SK-N-SH (cell line): ENCODE results near the gene KLHL22. TPM values are rescaled to one million over a fixed set of nuclear protein-coding genes. Genes with fewer than 3 reads are reported as not detected.

ENCODE experiments used
- CTCF ChIA-PET: fragments of 300-600, 350-600 bp; formaldehyde crosslinking; extraction: SDS; loops from one replicate; lab custom pipeline; 2021; lab: Yijun Ruan, JAX
- POLR2A ChIA-PET: fragments of 350-600 bp; sonication (Branson Sonifier 250); formaldehyde crosslinking; extraction: SDS; loops from one replicate; lab custom pipeline; 2020; ENCODE audit warnings: antibody characterized with exemption, inconsistent platforms; lab: Yijun Ruan, JAX
- DNase-seq: peaks from one replicate; pipeline ENCODE4 v3.0.0; 2012
- H2AFZ ChIP-seq: fragments of 200-600 bp; sonication (generic); 2 replicates; pipeline ENCODE4 v1.8.1; 2016; ENCODE audit warnings: antibody characterized with exemption, mild to moderate bottlenecking, low read depth
- H3F3A ChIP-seq: fragments of 200-600 bp; sonication (generic); replicated peaks from 2 replicates; pipeline ENCODE3; 2016; ENCODE audit warnings: antibody characterized with exemption, mild to moderate bottlenecking; ENCODE audit not compliant: insufficient read depth
- H3K27ac ChIP-seq, 2 experiments: fragments of 200-500 bp in 1 of 2; fragments of 200-600 bp in 1 of 2; sonication (Bioruptor generic) in 1 of 2; sonication (generic), shearing (Covaris generic) in 1 of 2; 2 replicates each; pipeline versions ENCODE4 v1.5.1 to v1.6.1; 2014 to 2016; ENCODE audit warnings: low read depth in 2 of 2, inconsistent platforms in 1 of 2, low read length in 1 of 2, mild to moderate bottlenecking in 1 of 2, mixed read lengths in 1 of 2
- H3K27me3 ChIP-seq: fragments of 200-600 bp; sonication (generic), shearing (Covaris generic); 2 replicates; pipeline ENCODE4 v1.6.1; 2016; ENCODE audit warnings: mixed run types; ENCODE audit not compliant: insufficient read depth
- H3K36me3 ChIP-seq, 2 experiments: fragments of 200-500 bp in 1 of 2; fragments of 200-600 bp in 1 of 2; sonication (Bioruptor generic) in 1 of 2; sonication (generic) in 1 of 2; replicated peaks in 1 of 2; 2 replicates each; pipeline versions ENCODE3 to v1.5.1; 2014 to 2016; ENCODE audit warnings: low read length in 1 of 2, mild to moderate bottlenecking in 1 of 2; ENCODE audit not compliant: insufficient read depth in 2 of 2, control insufficient read depth in 1 of 2
- H3K4me1 ChIP-seq, 2 experiments: fragments of 200-500 bp in 1 of 2; fragments of 200-600 bp in 1 of 2; sonication (Bioruptor generic) in 1 of 2; sonication (generic), shearing (Covaris generic) in 1 of 2; 2 replicates each; pipeline versions ENCODE4 v1.5.1 to v1.6.1; 2014 to 2016; ENCODE audit warnings: low read depth in 1 of 2, low read length in 1 of 2, mixed run types in 1 of 2; ENCODE audit not compliant: insufficient read depth in 2 of 2, control insufficient read depth in 1 of 2
- H3K4me2 ChIP-seq: fragments of 200-600 bp; sonication (generic), shearing (Covaris generic); 2 replicates; pipeline ENCODE4 v1.6.1; 2017; ENCODE audit warnings: mixed run types
- H3K4me3 ChIP-seq, 2 experiments: fragments of 200-500 bp in 1 of 2; fragments of 200-600 bp in 1 of 2; sonication (Bioruptor generic) in 1 of 2; sonication (generic), shearing (Covaris generic) in 1 of 2; 2 replicates each; pipeline versions ENCODE4 v1.5.1 to v1.8.1; 2014 to 2016; ENCODE audit warnings: low read depth in 2 of 2, inconsistent platforms in 1 of 2, low read length in 1 of 2, mild to moderate bottlenecking in 1 of 2, mixed read lengths in 1 of 2, moderate library complexity in 1 of 2
- H3K79me2 ChIP-seq: fragments of 200-600 bp; sonication (generic); 2 replicates; pipeline ENCODE4 v1.8.1; 2017; ENCODE audit warnings: mild to moderate bottlenecking; ENCODE audit not compliant: insufficient read depth
- H3K9ac ChIP-seq: fragments of 200-600 bp; sonication (generic); 2 replicates; pipeline ENCODE4 v1.6.1; 2017; ENCODE audit warnings: mixed run types
- H3K9me2 ChIP-seq: fragments of 200-600 bp; sonication (generic); 2 replicates; pipeline ENCODE4 v1.6.1; 2017; ENCODE audit warnings: mixed run types
- H3K9me3 ChIP-seq: fragments of 200-600 bp; sonication (generic); 2 replicates; pipeline ENCODE4 v1.6.1; 2017; ENCODE audit warnings: mixed run types, mild to moderate bottlenecking, moderate library complexity
- H4K20me1 ChIP-seq: fragments of 200-600 bp; sonication (generic); 2 replicates; pipeline ENCODE4 v1.6.1; 2017; ENCODE audit warnings: mild to moderate bottlenecking, mixed run types; ENCODE audit not compliant: insufficient read depth
- CHD2 ChIP-seq: fragments of 150-350 bp; IDR thresholded peaks from 2 replicates; pipeline ENCODE4 v1.6.1; 2018; ENCODE audit warnings: low read length; ENCODE audit not compliant: partially characterized antibody
- EP300 ChIP-seq, 2 experiments: IDR thresholded peaks; 2 replicates each; pipeline versions ENCODE4 v1.4.0 to v1.6.1; 2012; ENCODE audit warnings: borderline replicate concordance in 1 of 2, low read depth in 1 of 2, low read length in 1 of 2
- FOSL2 ChIP-seq: IDR thresholded peaks from 2 replicates; pipeline ENCODE4 v1.4.0; 2012; ENCODE audit warnings: low read depth, mild to moderate bottlenecking, moderate library complexity, borderline replicate concordance
- FOXJ3 ChIP-seq: sonication (generic); formaldehyde crosslinking; IDR thresholded peaks from 2 replicates; pipeline ENCODE4 v1.5.1; 2020; ENCODE audit warnings: mild to moderate bottlenecking, missing genetic modification reagents
- GABPA ChIP-seq: IDR thresholded peaks from 2 replicates; pipeline ENCODE4 v1.4.0; 2012; ENCODE audit warnings: low read depth, mild to moderate bottlenecking
- GATA2 ChIP-seq: sonication (generic); formaldehyde crosslinking; IDR thresholded peaks from 2 replicates; pipeline ENCODE4 v1.5.0; 2020; ENCODE audit warnings: mild to moderate bottlenecking, missing genetic modification reagents
- JUND ChIP-seq: IDR thresholded peaks from 2 replicates; pipeline ENCODE4 v1.4.0; 2012
- MXI1 ChIP-seq: IDR thresholded peaks from 2 replicates; pipeline ENCODE4 v1.6.1; 2012; ENCODE audit warnings: mild to moderate bottlenecking, low read depth, low read length, improper control_type of control experiment
- NFIC ChIP-seq: IDR thresholded peaks from 2 replicates; pipeline ENCODE4 v1.4.0; 2012; ENCODE audit warnings: borderline replicate concordance
- POLR2AphosphoS5 ChIP-seq: IDR thresholded peaks from 2 replicates; pipeline ENCODE4 v1.6.1; 2012; ENCODE audit warnings: low read depth, low read length
- RCOR1 ChIP-seq: fragments of 150-350 bp; IDR thresholded peaks from 2 replicates; pipeline ENCODE4 v1.6.1; 2017; ENCODE audit warnings: antibody characterized with exemption, low read length
- RFX5 ChIP-seq: IDR thresholded peaks from 2 replicates; pipeline ENCODE4 v1.6.1; 2012; ENCODE audit warnings: mild to moderate bottlenecking, improper control_type of control experiment, low read length
- TCF12 ChIP-seq: IDR thresholded peaks from 2 replicates; pipeline ENCODE4 v1.4.0; 2012
- WGBS: methylation state at CpG from one replicate; pipeline ENCODE4 v1.1.6; 2017; ENCODE audit warnings: low lambda C conversion rate; 5-methylcytosine and 5-hydroxymethylcytosine counted together
- polyA plus RNA-seq, 3 experiments: library from polyadenylated mRNA; depleted of rRNA; stranded (reverse); fragments of >200 nt; gene quantifications; 2 replicates each; pipeline ENCODE4 v1.2.3, GENCODE V29; 2012
- TF ChIP-seq, protein P1 (sequence below): IDR thresholded peaks from 2 replicates; pipeline ENCODE4 v1.4.0; 2012; ENCODE audit warnings: low read depth, borderline replicate concordance
- TF ChIP-seq, protein P2 (sequence below): fragments of 200-600 bp; sonication (generic); IDR thresholded peaks from 2 replicates; pipeline ENCODE4 v1.6.1; 2017; ENCODE audit warnings: antibody characterized with exemption, mild to moderate bottlenecking, moderate library complexity
- TF ChIP-seq, protein P3 (sequence below): IDR thresholded peaks from 2 replicates; pipeline ENCODE4 v1.6.1; 2012; ENCODE audit warnings: mild to moderate bottlenecking, low read depth, low read length, moderate library complexity
- TF ChIP-seq, protein P4 (sequence below): fragments of 150-350 bp; IDR thresholded peaks from 2 replicates; pipeline ENCODE4 v1.6.1; 2017; ENCODE audit warnings: antibody characterized with exemption, low read length, low read depth, borderline replicate concordance
- TF ChIP-seq, protein P5 (sequence below): IDR thresholded peaks from 2 replicates; pipeline ENCODE4; 2012

KLHL22 gene
- polyA plus RNA-seq, 1 of the 3 experiments (the other 2 are of a cell fraction) = 26.5 TPM

DNA sequence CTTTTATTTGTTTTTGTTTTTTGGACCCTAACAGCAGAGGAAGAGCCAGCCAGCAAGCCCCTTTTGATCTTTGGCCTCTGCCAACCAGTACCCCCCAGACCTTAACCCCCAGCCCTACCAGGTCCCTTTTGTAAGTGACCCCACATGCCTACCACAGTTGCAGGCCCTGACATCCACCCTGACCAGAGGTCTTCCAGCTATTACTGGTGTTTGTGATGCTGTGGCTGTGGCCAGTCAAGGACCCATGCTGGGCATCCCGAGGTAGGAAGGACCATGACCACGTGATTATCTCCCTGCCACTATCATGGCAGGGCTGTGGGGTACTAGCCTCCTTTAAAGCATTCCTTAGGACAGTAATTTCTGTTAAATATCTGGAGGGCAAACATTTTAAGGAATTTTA lies 20.8 kb upstream of the KLHL22 start:
- no peaks in the 10 kb centered on the region for H3K9me2 ChIP-seq
- peaks cover 100% of the 10 kb centered on the region for H3K79me2 ChIP-seq
- peaks cover 15 to 22% of the 10 kb centered on the region in 2 experiments for H3K36me3 ChIP-seq
- peaks cover 11 to 34% of the 10 kb centered on the region in 2 experiments; a peak in 3 of 4 replicates for H3K4me1 ChIP-seq
- CTCF ChIA-PET = no interaction called here
- TF ChIP-seq, protein P1, sequence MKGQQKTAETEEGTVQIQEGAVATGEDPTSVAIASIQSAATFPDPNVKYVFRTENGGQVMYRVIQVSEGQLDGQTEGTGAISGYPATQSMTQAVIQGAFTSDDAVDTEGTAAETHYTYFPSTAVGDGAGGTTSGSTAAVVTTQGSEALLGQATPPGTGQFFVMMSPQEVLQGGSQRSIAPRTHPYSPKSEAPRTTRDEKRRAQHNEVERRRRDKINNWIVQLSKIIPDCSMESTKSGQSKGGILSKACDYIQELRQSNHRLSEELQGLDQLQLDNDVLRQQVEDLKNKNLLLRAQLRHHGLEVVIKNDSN = no peak
- no peak overlapping the region for H3K9ac ChIP-seq
- DNase-seq = no peak
- 0 out of 4 replicates have a peak overlapping the region, but pooled peaks of 1 of the 2 experiments have one; percentile 12 for H3K27ac ChIP-seq
- no peak overlapping the region for H3K4me3 ChIP-seq
- H3K4me2 ChIP-seq = no peak overlapping the region
- peaks cover 34% of the 10 kb centered on the region for H3F3A ChIP-seq
- POLR2A ChIA-PET = interaction anchor here (0.6 kb wide), 1 partner anchor 565 kb away, joined by 6 read pairs; no protein-coding TSS in a partner anchor
- H2AFZ ChIP-seq = no peak overlapping the region
- H3K27me3 ChIP-seq = no peaks in the 10 kb centered on the region
- 97% methylated on average over 2 of the region's 2 CpGs for WGBS
- no peaks in the 10 kb centered on the region for H3K9me3 ChIP-seq
- H4K20me1 ChIP-seq = peaks cover 95% of the 10 kb centered on the region

DNA sequence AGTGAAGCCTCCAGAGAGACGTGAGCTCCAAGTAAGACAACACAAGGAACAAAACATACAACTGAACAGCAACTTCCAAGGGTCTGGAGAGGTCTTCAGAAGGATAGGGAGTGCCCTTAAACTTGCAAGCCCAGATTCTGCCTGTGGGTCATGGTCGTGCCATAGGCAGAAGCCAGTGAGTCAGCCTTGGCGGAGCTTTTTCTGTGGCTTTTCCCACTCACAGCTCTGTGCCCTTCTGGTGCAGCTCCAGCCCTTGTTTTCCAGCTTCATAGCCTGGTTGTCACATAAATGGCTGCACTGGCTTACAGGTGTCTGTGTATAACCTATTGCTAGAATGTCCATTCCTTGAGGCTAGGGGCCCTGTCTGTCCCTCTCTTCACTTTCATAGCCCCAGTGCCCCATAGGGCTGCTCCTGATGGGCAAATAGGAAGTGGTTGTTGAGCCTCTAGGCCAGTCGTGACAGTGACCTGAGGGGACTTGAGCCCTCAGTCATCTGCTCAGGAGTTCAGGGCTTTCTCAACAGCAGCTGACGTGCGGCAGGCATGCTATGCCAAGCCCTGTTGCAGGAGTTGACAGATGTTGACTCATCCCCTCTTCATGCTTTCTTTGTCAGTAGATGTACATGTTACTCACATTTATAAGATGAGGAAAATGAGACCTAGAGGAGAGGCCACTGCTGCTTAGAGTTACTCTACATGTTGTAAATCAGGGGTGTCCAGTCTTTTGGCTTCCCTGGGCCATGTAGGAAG lies 19.2 kb upstream of the KLHL22 start:
- Histone ChIP-seq H4K20me1 (peaks cover 97% of the 10 kb centered on the region), H3F3A (peaks cover 27% of the 10 kb centered on the region), H3K36me3 (peaks cover 13 to 25% of the 10 kb centered on the region in 2 experiments), H3K79me2 (peaks cover 100% of the 10 kb centered on the region), H3K4me2 (peak overlapping the region; percentile 51), H3K4me3 (no peak overlapping the region), H3K9me3 (no peaks in the 10 kb centered on the region), H3K27ac (peak overlapping the region in 1 of 2 experiments; percentile 72; a peak in 2 of 4 replicates), H2AFZ (no peak overlapping the region), H3K27me3 (no peaks in the 10 kb centered on the region), H3K4me1 (peaks cover 17 to 36% of the 10 kb centered on the region in 2 experiments; a peak in 3 of 4 replicates), H3K9me2 (no peaks in the 10 kb centered on the region), H3K9ac (no peak overlapping the region)
- POLR2A ChIA-PET = no interaction called here
- DNase-seq = no peak
- CTCF ChIA-PET = interaction anchor here (1.8 kb wide), 1 partner anchor 10 kb away, joined by 6 read pairs; no protein-coding TSS in a partner anchor
- WGBS = 34% methylated on average over 6 of the region's 6 CpGs
- TF ChIP-seq CHD2 (no peak), FOSL2 (peak; percentile 62), RCOR1 (no peak), JUND (peak; percentile 40; the same call in 1 of the 2 replicates), EP300 (IDR thresholded peaks at IDR 0.05; ENCODE audit: borderline replicate concordance in 1 of 2, low read depth in 1 of 2, low read length in 1 of 2) (no peak), RFX5 (no peak), TCF12 (peak; percentile 51), FOXJ3 (CRISPR knock-in tag) (no peak), NFIC (no peak), GABPA (no peak), POLR2AphosphoS5 (no peak), GATA2 (CRISPR knock-in tag) (no peak), MXI1 (peak; percentile 47; the same call in 1 of the 2 replicates)
- TF ChIP-seq, protein P2, sequence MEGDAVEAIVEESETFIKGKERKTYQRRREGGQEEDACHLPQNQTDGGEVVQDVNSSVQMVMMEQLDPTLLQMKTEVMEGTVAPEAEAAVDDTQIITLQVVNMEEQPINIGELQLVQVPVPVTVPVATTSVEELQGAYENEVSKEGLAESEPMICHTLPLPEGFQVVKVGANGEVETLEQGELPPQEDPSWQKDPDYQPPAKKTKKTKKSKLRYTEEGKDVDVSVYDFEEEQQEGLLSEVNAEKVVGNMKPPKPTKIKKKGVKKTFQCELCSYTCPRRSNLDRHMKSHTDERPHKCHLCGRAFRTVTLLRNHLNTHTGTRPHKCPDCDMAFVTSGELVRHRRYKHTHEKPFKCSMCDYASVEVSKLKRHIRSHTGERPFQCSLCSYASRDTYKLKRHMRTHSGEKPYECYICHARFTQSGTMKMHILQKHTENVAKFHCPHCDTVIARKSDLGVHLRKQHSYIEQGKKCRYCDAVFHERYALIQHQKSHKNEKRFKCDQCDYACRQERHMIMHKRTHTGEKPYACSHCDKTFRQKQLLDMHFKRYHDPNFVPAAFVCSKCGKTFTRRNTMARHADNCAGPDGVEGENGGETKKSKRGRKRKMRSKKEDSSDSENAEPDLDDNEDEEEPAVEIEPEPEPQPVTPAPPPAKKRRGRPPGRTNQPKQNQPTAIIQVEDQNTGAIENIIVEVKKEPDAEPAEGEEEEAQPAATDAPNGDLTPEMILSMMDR = no peak
- TF ChIP-seq, protein P3, sequence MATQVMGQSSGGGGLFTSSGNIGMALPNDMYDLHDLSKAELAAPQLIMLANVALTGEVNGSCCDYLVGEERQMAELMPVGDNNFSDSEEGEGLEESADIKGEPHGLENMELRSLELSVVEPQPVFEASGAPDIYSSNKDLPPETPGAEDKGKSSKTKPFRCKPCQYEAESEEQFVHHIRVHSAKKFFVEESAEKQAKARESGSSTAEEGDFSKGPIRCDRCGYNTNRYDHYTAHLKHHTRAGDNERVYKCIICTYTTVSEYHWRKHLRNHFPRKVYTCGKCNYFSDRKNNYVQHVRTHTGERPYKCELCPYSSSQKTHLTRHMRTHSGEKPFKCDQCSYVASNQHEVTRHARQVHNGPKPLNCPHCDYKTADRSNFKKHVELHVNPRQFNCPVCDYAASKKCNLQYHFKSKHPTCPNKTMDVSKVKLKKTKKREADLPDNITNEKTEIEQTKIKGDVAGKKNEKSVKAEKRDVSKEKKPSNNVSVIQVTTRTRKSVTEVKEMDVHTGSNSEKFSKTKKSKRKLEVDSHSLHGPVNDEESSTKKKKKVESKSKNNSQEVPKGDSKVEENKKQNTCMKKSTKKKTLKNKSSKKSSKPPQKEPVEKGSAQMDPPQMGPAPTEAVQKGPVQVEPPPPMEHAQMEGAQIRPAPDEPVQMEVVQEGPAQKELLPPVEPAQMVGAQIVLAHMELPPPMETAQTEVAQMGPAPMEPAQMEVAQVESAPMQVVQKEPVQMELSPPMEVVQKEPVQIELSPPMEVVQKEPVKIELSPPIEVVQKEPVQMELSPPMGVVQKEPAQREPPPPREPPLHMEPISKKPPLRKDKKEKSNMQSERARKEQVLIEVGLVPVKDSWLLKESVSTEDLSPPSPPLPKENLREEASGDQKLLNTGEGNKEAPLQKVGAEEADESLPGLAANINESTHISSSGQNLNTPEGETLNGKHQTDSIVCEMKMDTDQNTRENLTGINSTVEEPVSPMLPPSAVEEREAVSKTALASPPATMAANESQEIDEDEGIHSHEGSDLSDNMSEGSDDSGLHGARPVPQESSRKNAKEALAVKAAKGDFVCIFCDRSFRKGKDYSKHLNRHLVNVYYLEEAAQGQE = no peak
- TF ChIP-seq, protein P4, sequence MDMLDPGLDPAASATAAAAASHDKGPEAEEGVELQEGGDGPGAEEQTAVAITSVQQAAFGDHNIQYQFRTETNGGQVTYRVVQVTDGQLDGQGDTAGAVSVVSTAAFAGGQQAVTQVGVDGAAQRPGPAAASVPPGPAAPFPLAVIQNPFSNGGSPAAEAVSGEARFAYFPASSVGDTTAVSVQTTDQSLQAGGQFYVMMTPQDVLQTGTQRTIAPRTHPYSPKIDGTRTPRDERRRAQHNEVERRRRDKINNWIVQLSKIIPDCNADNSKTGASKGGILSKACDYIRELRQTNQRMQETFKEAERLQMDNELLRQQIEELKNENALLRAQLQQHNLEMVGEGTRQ = no peak
- TF ChIP-seq, protein P5, sequence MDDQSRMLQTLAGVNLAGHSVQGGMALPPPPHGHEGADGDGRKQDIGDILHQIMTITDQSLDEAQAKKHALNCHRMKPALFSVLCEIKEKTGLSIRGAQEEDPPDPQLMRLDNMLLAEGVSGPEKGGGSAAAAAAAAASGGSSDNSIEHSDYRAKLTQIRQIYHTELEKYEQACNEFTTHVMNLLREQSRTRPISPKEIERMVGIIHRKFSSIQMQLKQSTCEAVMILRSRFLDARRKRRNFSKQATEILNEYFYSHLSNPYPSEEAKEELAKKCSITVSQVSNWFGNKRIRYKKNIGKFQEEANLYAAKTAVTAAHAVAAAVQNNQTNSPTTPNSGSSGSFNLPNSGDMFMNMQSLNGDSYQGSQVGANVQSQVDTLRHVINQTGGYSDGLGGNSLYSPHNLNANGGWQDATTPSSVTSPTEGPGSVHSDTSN = peak; percentile 66
